ENCODE results near the gene C4orf50. TPM values are rescaled to one million over a fixed set of nuclear protein-coding genes. Genes with fewer than 3 reads are reported as not detected.
"Not testable (repeated sequence)": the region's sequence is repeated elsewhere in the genome, so short reads cannot be mapped to it uniquely, and the experiment has no call there.

C4orf50 gene
- total RNA-seq, 1 donor from 2014 or later: not detected

DNA sequence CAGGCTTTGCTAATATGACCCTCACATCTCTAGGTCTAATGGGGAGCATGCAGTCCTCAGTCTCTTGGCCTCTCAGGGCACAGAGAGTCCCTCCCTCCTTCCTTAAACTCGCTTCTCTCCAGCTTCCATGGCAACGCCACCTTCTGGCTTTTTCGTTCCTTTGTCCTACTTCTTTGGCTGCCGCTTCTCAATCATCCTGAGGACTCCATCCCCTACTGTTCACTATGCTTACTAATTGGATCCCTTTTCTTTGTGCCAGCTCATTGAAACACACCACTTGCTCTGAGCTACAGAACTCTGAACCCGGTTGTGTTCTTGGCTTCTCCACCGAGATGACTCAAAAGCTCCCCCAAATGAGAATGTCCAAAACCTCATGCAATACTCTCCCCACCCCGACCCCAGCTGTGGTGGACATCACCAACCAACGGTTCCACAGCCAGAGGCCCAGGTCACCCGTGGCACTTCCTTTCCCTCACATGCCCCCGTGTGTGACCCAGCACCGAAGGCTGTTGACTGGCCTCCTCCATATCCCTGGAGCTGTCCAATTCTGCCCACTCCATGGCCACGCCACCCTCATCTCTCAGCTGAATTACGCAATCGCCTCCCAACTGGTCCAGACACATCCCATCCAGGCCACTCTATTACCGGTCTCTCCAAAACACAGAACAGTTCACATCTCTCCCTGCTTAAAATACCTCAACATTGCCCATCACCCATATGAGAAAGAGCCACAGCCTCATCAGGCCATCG is 160.0 kb downstream of the C4orf50 start:
- DNase-seq (ENCODE audit: low read depth): no peak

DNA sequence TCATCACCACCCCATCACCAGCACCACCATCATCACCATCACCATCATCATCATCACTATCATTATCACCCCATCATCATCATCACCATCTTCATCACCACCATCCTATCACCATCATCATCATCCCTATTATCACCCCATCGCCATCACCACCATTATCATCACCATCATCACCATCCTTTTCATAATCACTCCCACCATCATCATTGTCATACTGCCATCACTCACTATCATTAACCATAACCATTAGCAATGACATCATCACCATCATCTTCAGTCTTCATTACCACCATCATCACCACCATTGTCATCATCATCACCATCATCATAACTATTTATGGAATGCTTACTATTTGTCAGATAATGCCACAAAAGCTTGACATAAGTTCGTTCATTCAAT is 161.0 kb downstream of the C4orf50 start:
- no peak for DNase-seq (ENCODE audit: low read depth)

GRCh38 chr4:5856362-5856761 is 161.9 kb downstream of the C4orf50 start:
- DNase-seq (ENCODE audit: low read depth): not testable (repeated sequence)

- no peak for DNase-seq (ENCODE audit: low read depth)
Measured at GRCh38 chr4:5854929-5855328, 163.3 kb downstream of the C4orf50 start.

GRCh38 chr4:5852523-5853202 is 165.6 kb downstream of the C4orf50 start:
- DNase-seq (ENCODE audit: low read depth): no peak

GRCh38 chr4:5851637-5852301 is 166.5 kb downstream of the C4orf50 start:
- DNase-seq (ENCODE audit: low read depth): no peak

Other genes with a start within 250 kb of the C4orf50 start
- 0.25 TPM in 1 of 2 replicates, not detected in the other for gene CRMP1, start 125.3 kb downstream of the C4orf50 start, total RNA-seq
- gene JAKMIP1, start 182.1 kb upstream of the C4orf50 start, total RNA-seq: 0.05 TPM in 1 of 2 replicates, not detected in the other